Stimulated activated naive CD4-positive, alpha-beta T cell treated with Interleukin-2 at 50 U/mL for 16 hours (primary cell): Measurements from ENCODE around the gene RPL31.
"Not testable (repeated sequence)": the region's sequence is repeated elsewhere in the genome, so short reads cannot be mapped to it uniquely, and the experiment has no call there.

Experiments used
- DNase-seq: peaks from one replicate; lab custom pipeline; 2025; lab: John Stamatoyannopoulos, UW

The RPL31 gene

DNA sequence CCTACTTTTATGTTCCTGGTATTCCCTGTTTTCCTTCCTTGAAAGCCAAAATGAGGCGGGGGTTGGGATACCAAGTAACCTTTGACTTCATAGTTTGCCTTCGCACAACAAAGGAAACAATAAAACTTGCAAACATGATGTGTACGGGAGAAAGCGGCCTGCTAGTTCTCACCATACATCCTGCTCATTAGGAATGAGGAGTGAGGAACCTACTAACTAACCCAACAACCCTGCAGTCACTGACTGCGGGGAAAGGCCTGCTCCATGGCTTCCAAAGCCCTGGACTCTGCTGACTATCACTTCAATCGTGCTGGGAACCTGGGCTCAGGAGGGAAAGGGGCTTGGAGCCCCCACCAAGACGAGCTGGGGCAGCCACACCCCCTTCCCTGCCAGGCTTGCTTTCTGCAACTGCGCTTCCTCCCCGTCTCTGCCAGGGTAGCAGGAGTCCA is 24.2 kb downstream of the RPL31 start:
- no peak for DNase-seq

- DNase-seq, result no peak
These were observed 24.9 kb downstream of the RPL31 start for GRCh38 chr2:101026923-101027469.

GRCh38 chr2:101027852-101028251 is 25.8 kb downstream of the RPL31 start:
- no peak for DNase-seq

DNA sequence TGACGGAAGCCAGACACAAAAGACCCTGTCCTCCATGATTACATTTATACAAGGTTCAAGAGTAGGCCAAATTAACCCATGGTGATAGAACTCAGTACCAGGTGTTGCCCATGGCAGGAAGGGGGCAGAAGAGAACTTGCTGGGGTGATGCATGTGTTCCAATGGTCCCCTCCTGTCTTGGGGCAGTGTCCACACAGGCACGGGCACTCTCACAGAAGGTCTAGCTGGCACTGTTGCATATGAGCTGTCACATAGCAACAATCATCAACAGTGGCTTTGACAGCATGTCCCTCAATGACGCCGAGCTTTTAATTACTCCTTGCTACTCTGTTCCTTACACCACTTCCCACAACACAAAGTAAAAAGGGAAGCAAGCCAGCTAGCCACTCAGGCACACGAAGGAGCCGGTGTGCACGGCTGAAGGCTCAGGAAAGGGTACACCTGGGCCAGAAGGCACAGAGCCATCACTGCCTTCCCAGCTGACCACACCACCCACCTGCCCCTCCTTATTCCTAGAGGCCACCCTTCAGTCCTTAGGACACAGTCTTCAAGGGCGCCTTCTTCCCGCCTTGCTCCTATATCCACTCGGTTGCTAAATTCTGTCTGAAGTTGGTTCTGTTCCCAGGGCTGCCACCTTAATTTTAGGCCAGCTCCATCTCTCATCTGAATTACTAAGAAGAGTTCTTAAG is 28.9 kb downstream of the RPL31 start:
- no peak for DNase-seq

DNA sequence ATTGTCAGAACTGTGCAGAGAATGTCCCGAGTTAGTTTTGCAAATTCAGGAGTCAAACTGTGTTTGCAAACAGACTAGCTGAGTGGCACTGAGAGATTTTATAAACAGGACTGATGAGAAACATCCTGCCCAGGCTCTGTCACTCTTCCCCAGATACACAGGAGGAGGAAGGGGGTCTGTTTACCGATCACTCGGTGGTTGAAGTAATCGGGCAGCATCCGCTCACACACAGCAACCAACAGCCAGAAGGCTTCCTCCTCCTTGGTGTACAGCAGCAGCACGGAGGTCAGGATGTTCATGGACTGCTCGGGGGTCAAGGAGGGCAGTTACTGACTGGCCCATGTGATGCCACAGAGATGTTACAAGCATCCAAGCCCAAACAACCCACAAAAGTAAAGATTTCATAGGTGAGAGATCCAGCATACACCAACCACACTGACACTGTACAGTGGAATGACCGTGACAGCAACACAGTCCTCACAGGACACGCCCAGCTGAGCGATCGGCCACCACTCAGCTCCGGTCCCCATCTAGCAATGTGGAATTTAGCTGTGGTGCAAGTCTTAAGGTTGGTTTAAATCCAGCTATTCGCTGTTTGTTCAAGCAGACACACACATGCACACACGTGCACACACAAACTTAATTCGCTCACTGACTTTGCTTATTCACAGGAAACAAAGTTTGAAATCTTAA is 30.1 kb downstream of the RPL31 start:
- DNase-seq, result no peak

- DNase-seq, result no peak
These were observed 34.5 kb downstream of the RPL31 start for GRCh38 chr2:101036562-101036961.

DNA sequence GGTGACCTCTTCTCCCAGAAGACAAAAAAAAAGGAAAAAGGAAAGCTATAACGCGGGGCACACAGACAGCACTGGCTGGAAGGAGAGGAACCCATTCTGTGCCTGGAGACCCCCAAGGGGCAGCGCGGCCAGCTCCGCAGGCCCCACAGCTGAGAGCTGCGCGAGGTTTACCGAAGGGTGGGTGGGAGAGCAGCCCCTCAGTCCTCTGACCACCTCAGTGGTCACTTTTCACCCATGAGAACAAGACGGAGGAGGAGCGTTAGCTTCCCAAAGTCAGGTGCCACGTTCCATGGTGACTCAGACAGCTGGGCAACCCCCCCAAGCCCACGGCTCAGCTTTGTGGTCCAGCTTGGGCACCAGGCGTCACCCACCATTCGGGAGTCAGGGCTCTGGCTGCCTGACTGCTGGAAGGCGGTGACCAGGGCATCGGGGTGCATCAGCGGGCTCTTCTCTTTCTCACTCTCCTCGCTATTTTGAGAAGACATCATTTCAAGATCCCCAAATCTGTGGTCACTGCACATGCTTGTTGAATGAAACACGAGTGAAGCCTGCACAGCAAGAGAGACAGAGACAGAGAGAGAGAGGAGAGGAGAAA is 35.2 kb downstream of the RPL31 start:
- no peak for DNase-seq

DNA sequence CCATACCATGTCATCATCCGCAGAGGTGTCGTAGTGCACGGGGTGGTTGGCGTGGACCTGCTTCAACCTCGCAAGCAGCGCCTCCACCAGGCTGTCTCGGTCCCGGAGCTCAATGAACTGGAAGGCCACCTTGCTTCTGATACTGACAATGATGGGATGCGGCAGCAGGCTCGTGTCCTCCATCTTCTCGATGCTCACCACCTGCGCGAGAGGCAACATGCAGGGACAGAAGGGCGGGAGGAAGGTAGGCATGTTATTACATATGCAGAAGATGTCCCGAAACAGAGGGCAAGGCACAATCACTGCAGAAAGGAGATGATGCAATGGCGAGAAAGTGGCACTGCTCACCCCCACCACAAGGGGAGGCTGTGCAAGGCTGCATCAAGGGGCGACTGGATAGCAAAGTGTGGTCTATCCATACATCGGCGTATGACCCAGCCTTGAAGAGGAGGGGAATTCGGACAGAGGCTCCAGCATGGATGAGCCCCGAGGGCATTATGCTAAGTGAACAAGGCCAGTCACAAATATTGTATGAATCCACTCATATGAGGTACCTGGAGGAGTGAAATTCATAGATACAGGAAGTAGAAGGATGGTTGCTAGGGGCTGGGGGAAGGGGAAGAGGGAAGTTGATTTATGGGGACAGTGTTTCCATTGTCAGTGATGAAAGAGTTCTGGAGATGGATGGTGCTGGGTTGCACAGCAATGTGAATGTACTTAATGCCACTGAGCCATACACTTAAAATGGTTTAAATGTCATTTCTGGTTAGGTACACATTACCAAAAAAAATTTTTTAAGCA is 36.6 kb downstream of the RPL31 start:
- DNase-seq, result no peak

- no peak for DNase-seq
These were observed 38.0 kb downstream of the RPL31 start for GRCh38 chr2:101040072-101040471.

GRCh38 chr2:101040761-101041160 is 38.7 kb downstream of the RPL31 start:
- DNase-seq, result no peak

DNA sequence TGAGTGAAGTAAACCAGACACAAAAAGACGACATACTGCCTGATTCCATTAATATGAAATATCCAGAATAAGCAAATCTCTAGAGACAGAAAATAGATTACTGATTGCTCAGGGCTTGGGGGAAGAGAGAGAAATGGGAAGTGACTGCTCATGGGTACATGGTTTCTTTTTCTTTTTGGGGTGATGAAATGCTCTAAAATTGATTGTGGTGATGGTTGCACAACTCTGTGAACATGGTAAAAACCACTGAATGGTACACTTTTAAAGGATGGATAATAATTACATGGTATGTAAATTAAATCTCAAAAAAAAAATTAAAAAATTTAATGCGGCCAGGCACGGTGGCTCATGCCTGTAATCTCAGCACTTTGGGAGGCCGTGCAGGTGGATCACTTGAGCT is 39.3 kb downstream of the RPL31 start:
- DNase-seq, result no peak

- no peak for DNase-seq
These were observed 43.2 kb downstream of the RPL31 start for GRCh38 chr2:101045330-101045729.

DNA sequence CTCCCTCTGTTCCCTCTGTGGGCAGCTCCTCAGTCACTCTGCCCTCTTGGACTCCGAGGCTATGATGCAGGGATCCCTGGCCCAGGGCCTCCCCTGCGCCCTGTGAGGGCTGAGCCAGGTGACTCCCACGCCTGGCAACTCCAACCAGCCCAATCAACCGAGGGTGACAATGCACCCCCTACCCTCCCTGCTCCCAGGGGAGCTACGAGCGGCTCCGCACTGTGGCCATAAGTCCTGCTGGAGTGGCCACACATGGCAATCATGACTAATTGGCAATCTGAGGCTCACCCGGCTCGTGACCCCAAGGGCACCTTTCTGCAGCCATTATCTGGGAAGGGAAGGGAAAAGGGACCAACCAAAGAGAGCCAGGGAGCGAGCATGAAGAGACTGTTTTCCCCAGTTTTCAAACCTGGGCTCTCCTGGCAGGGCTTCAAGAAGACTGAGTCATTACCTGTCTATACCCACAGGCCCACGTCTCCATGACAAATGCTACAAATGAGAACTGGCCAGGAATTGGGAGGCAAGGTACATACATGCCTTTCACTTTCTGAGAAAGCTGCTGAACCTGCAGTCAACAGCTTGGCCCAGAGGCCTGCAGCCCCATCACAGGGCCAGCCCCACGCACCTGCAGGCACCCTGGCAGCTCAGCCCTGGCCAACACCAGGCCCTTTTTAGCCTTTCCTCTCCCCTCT is 45.1 kb downstream of the RPL31 start:
- no peak for DNase-seq

DNA sequence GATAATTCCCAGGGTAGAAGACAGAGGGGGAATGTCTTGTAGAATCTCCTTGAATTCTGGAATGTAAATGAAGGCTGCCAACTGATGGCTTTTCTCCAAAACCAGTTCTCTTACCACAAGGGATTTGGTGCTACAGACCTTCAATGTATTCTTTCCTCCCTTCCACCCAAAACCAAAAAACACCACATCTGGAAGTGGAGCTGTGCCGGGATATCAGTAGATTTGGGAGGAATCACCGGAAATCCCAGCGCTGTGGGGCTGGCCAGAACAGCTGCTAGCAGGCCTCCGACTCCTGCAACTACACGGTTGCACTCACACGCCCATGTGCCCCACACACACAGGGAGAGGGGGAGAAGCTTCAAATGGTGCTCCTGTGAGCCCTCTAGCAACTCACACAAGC is 45.7 kb downstream of the RPL31 start:
- DNase-seq, result no peak

DNA sequence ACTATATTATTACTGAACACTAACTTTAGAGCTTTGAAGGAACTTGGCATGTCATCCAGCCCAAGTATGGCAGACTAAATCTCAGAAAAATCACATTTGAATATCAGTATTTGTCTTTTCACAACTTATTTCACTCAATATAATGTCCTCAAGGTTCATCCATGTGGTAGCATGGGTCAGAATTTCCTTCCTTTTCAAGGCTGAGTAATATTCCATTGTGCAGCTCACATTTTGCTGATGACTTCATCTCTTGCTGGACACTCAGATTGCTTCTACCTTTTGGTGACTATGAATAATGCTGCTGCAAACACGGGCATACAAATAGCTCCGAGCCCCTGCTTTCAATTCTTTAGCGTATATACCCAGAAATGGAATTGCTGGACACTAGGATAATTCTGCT is 46.7 kb downstream of the RPL31 start:
- no peak for DNase-seq

- not testable (repeated sequence) for DNase-seq
These were observed 48.8 kb downstream of the RPL31 start for GRCh38 chr2:101050886-101051285.

DNA sequence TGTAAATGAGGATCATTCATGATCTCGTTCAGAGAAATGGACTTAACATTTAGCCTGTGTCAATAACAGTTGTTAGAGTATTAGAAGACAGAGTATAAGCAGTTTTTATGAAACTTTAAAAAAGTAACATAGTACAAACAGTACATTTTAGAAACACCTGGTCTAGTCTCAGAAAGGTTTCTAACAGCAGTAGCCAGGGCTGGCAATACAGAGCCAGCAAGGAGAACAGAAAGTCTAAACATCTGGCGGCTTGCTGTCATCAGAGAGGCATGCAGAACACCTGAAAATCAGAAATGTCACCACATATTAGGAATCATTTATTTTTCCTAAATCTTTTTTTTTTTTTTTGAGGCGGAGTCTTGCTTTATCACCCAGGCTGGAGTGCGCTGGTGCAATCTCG is 50.1 kb downstream of the RPL31 start:
- no peak for DNase-seq

DNA sequence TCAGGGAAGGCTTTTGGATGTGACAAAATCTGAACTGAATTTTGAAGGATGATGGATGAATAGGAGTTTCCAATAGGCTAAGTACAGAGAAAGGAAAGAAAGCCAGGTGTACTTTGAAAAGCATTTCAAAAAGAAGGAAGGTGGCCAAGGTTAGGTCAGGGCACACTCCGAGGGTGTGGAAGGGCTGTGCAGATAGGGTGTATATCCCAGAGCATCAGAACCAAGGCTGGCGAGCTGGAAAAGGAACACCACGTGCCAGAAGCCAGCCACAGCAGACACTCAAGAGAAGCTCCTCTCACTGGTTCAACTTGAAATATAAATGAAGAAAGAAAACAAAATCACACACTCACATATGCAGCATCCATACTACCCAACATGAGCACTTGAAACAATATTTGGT is 51.0 kb downstream of the RPL31 start:
- no peak for DNase-seq
